HG03060 (cell line): Measurements from ENCODE around the gene IVD.
A peak's percentile ranks its signal among the peaks of the same experiment; 100 is the strongest.

Experiments
- ATAC-seq: cut with Tn5 transposase; IDR thresholded peaks from one replicate; pipeline ENCODE4 v1.9.1; 2021; ENCODE audit warnings: low read depth, moderate number of reproducible peaks; ENCODE audit not compliant: unreplicated experiment

Gene IVD

GRCh38 chr15:40405501-40406381 is at the start of gene IVD:
TSS of gene IVD (plus strand) at chr15:40405795. CDS start at chr15:40405828, 33 bp downstream.
- peak; percentile 67 for ATAC-seq

- ATAC-seq: no peak
These were observed 49.5 kb upstream of the IVD start for GRCh38 chr15:40355976-40356585.

DNA sequence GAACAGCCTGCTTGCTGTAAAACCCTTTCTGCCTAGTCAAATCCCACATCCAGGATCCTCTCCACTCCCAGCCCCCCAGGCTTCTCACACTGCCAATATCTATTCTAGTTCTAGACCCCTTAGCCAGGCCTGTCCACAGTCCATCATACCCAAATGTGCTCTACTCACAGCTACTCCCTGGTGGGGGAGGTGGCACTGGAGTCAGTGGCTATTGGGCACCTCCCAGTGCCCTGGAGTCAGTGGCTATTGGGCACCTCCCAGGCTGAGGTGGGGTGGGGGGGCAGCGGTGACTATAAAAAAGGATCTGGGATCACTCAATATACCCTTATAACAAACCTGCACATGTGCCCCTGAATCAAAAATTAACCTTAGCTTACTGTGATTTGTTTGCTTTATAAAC is 48.3 kb upstream of the IVD start:
- no peak for ATAC-seq

DNA sequence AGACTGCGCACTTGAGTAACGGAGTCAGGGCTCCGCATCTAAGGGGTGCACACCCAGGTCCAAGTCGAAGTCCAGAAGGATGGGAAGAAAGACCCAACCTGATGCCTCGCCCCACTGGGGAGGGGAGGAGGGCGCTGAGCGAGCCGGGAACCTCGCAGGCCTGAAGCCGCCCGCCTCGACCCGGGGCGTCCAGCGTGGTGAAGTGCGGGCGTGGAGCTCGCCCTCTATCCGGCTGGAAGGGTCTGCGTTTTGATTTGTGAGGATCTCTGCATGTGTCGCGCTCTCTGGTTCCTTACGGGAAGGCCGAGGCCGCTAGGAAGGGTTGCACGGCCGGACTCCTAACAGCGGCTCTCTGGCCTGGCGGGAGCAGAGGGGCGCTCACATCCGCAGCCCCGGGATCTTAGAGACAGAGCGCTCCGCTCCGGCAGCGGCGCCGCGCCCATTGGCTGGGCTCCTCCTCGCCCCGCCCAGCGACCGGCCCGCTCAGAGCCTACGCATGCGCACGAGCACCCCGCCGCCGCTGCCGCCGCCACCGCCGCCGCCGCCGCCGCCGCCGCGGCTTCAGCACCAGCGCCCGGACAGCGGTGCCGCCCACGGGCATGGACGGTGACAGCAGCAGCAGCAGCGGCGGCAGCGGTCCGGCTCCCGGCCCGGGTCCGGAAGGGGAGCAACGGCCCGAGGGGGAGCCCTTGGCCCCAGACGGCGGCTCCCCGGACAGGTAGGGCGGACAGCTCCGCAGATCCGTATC is 47.7 kb upstream of the IVD start, which contains the start of gene DISP2:
Gene DISP2 (plus strand): TSS at position 497 of the 748 bp plus-strand sequence. CDS start 103 bp downstream, at position 600.
- peak; percentile 50 for ATAC-seq

- no peak for ATAC-seq
These were observed 46.9 kb upstream of the IVD start for GRCh38 chr15:40358471-40359353.

- ATAC-seq: no peak
These were observed 45.6 kb upstream of the IVD start for GRCh38 chr15:40360015-40360414.

DNA sequence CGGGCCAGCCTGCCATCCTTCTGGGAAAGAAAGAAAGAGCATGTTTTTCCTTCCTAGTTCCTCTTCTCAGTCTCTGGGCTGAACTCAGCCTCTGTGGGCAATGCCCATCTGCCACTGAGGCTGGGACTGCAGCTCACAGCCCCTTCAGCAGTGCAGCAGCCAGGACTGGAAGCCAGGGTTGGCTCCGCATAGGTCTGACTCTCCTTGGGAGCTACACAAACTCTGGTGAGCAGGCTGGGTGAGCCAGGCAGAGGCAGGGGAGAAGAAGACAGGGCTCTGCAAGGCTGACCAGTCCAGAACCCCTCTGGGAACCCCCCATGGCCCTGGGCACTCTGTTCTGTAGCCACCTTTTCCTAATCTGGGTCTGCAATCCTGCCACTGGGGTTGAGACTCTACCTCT is 44.0 kb upstream of the IVD start:
- no peak for ATAC-seq

GRCh38 chr15:40363611-40364010 is 42.0 kb upstream of the IVD start:
- ATAC-seq: no peak

DNA sequence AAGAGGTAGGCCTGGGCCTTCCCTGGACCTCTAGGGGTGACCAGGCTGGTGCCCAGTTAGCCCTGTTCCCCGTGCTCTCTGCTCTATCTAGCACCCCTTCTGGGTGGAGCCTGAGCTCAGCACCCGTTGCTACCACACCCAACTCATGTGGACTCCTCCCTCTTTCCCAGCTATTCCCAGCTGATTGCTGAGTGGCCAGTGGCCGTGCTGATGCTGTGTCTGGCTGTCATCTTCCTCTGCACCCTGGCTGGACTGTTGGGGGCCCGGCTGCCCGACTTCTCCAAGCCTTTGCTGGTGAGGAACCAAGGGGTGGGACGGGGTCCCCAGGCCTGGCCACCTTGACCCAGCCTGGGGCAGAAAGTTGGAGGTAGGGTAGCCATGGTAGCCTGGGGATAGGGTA is 41.3 kb upstream of the IVD start:
- ATAC-seq: no peak

DNA sequence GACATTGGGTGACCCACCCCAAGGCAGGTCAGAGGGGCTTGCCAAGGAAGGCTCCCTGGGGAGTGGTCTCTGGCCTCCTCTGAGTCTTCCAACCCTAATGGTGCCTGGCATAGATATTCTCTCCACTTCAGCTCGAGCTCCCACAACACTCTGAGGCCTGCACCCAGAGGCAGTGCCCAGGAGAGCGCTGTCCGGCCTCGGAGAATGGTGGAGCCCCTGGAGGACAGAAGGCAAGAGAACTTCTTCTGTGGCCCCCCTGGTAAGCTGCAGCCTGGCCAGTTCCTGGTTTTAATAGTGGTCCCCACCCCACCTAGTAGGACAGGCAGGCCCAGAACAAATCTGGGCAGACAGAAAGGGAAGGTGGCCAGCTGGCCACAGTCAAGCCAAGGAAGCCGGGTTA is 40.6 kb upstream of the IVD start:
- ATAC-seq: no peak

DNA sequence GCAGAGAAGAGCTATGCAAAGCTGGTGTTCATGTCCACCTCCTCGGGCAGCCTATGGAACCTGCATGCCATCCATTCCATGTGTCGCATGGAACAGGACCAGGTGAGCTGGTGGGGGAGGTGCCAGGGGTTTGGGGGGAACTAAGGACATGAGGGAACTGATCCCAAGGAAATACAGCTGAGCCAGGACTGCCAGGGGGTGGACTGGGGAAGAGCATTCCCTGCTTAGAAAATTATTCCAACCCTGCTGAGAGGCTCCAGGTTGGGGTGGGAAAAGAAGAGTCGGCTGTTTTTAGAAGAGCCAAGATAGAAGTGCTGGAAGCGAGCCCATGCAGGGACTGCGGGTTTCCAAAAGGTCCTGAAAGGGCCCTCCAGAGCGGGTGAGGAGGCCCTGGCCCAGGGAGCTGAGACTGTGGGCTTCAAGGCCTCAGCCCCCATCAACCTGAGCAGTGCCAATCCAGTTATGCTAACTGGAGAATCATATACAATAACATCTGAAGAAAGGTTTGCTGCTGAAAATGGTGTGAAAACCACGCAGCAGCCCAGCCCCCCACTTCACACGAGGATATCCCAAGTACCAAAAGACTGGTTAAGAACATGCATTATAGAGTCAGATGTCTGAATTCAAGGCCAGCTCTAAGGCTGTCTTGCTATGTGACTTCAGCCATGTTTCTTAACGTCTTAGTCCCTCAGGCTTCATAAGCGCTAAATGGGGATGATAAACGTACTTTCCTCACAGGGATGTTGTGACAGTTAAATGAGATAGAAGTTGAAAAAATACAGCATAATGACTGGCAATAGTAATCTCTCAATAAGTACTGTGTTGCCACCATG is 39.8 kb upstream of the IVD start:
- ATAC-seq: no peak

DNA sequence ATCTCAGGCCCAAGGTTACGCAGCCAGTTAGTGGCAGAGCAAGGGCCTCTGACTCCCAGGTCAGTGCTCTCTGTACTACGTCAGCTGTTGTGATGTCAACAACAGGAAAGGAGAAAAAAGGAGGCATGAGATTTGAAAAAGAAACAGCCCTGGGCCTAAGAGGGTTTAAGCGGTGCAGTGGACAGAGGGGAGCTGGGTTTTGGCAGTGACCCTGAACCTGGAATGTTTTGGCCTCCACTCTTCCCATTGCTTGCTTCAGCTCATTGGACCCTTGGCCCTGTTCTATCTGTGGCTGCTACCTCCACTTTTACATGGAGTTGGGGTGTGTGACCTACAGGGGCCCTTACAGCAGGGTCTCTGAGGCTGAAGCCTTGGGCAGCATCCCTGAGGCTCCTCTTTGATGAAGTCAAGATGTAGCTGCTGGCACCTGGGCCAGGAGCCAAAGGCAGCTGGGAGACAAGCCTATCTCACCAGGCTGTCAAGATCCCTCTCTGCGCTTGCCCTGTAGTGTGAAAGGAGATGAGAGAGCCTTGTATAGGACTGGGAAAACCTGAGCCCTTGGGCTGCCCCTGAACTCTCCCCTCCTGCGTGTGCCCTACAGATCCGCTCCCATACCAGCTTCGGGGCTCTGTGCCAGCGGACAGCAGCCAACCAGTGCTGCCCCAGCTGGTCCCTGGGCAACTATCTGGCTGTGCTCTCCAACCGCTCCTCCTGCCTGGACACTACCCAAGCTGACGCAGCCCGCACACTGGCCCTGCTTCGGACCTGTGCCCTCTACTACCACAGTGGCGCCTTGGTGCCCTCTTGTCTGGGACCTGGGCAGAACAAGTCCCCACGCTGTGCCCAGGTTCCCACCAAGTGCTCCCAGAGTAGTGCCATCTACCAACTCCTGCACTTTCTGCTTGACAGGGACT is 38.9 kb upstream of the IVD start:
- no peak for ATAC-seq

- no peak for ATAC-seq
These were observed 38.3 kb upstream of the IVD start for GRCh38 chr15:40367371-40367685.

DNA sequence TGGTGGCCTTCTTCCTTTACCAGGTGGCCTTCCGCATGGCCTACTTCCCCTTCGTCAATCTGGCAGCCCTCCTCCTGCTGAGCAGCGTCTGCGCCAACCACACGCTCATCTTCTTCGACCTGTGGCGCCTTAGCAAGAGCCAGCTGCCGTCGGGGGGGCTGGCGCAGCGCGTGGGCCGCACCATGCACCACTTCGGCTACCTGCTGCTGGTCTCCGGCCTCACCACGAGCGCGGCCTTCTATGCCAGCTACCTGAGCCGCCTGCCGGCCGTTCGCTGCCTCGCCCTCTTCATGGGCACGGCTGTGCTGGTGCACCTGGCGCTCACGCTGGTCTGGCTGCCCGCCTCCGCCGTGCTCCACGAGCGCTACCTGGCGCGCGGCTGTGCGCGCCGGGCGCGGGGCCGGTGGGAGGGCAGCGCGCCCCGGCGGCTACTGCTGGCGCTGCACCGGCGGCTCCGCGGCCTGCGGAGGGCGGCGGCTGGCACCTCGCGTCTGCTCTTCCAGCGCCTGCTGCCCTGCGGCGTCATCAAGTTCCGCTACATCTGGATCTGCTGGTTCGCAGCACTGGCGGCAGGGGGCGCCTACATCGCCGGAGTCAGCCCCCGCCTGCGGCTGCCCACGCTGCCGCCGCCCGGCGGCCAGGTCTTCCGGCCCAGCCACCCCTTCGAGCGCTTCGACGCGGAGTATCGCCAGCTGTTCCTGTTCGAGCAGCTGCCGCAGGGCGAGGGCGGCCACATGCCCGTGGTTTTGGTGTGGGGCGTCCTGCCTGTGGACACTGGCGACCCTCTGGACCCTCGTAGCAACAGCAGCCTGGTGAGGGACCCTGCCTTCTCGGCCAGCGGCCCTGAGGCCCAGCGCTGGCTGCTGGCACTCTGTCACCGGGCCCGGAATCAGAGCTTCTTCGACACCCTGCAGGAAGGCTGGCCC is 37.6 kb upstream of the IVD start:
- ATAC-seq: peak; percentile 65

- ATAC-seq: no peak
These were observed 36.7 kb upstream of the IVD start for GRCh38 chr15:40368719-40369473.

DNA sequence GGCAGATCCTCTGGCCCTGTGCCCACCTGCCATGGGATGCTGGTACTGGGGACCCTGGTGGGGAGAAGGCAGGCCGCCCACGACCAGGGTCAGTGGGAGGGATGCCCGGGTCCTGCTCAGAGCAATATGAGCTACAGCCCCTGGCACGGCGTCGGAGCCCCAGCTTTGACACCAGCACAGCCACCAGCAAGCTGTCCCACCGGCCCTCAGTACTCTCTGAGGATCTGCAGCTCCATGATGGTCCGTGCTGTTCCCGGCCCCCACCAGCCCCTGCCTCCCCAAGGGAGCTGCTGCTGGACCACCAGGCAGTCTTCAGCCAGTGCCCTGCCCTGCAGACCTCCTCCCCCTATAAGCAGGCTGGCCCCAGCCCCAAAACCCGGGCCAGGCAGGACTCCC is 36.1 kb upstream of the IVD start:
- ATAC-seq: no peak

DNA sequence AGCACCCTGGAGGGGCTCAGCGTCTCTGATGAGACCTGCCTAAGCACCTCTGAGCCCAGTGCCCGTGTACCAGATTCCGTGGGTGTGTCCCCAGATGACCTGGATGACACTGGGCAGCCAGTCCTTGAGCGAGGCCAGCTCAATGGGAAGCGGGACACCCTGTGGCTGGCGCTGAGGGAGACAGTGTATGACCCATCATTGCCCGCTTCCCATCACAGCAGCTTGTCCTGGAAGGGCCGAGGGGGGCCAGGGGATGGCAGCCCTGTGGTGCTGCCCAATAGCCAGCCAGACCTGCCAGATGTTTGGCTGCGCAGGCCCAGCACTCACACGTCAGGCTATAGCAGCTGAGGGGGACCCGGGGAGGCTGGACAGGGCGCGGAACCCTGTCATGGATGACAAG is 35.6 kb upstream of the IVD start:
- ATAC-seq: no peak
